Measurements from ENCODE around the gene MAP3K21.

- TF ChIP-seq CTCF (IDR thresholded peaks at IDR 0.05): no peak
- TF ChIP-seq POLR2A (IDR thresholded peaks at IDR 0.05): no peak
- TF ChIP-seq POLR2AphosphoS5 (IDR thresholded peaks at IDR 0.05; ENCODE audit: insufficient read depth in 1 of 2, low read depth in 1 of 2): no peak
Observed at GRCh38 chr1:233328142-233328921, 808 bp downstream of the MAP3K21 start.
